HepG2 (cell line): ENCODE data around the gene SLC7A6OS. TPM values are rescaled to one million over a fixed set of nuclear protein-coding genes. Genes with fewer than 3 reads are reported as not detected.

Source experiments
- ATAC-seq: fragments of 200-7000 bp; cut with Tn5 transposase; 3 replicates; pipeline ENCODE4 v1.9.1; 2020; ENCODE audit warnings: mild to moderate bottlenecking, moderate library complexity
- BruUV-seq: library from RNA; stranded (reverse); fragments of 400-500 nt; replicated peaks from 2 replicates; lab custom pipeline; 2021; lab: Mats Ljungman, UMichigan
- CTCF ChIA-PET: fragments of 300-600 bp; formaldehyde crosslinking; extraction: SDS; loops from one replicate; lab custom pipeline; 2021; ENCODE audit warnings: low total read pairs, inconsistent platforms, low intra/inter-chr PET ratio; lab: Yijun Ruan, JAX
- POLR2A ChIA-PET: fragments of 350-600 bp; sonication (Branson Sonifier 250); formaldehyde crosslinking; loops from one replicate; lab custom pipeline; 2020; ENCODE audit warnings: antibody characterized with exemption, inconsistent platforms; lab: Yijun Ruan, JAX
- DNase-seq: peaks from one replicate; pipeline ENCODE4 v3.0.0-alpha.2; 2015; ENCODE audit warnings: low spot score
- FAIRE-seq: peaks from 3 replicates; lab custom pipeline; 2011; peaks lifted over from hg19 to GRCh38; lab: Jason Lieb, UNC
- H2AFZ ChIP-seq: one replicate; pipeline ENCODE4 v1.6.1; 2011; ENCODE audit warnings: low read length, inconsistent platforms
- H3K27ac ChIP-seq: fragments of 300-600 bp; 3 replicates; pipeline ENCODE4 v1.8.0; 2011; ENCODE audit warnings: mixed run types, mild to moderate bottlenecking, mixed read lengths, low read length, inconsistent platforms; ENCODE audit not compliant: insufficient read depth; ENCODE audit errors: extremely low read length
- H3K27me3 ChIP-seq, 2 experiments: fragments of 200-600 bp in 1 of 2; 2 replicates in 1 of 2; 3 replicates in 1 of 2; pipeline versions ENCODE4 v1.6.0 to v1.8.0; 2011; ENCODE audit warnings: low read length in 2 of 2, mild to moderate bottlenecking in 2 of 2, moderate library complexity in 2 of 2, inconsistent platforms in 1 of 2; ENCODE audit not compliant: insufficient read depth in 2 of 2, control insufficient read depth in 1 of 2
- H3K36me3 ChIP-seq, 2 experiments: fragments of 200-600 bp in 1 of 2; replicated peaks in 1 of 2; 2 replicates in 1 of 2; 3 replicates in 1 of 2; pipeline versions ENCODE4 v1.5.1 to v1.8.0; 2011; ENCODE audit warnings: low read length in 2 of 2, inconsistent platforms in 1 of 2; ENCODE audit not compliant: insufficient read depth in 2 of 2, control insufficient read depth in 1 of 2
- H3K4me1 ChIP-seq: 2 replicates; pipeline ENCODE4 v1.5.1; 2012; ENCODE audit warnings: low read length, inconsistent platforms; ENCODE audit not compliant: insufficient read depth
- H3K4me2 ChIP-seq: 2 replicates; pipeline ENCODE4 v1.6.0; 2011; ENCODE audit warnings: low read depth, low read length, inconsistent platforms
- H3K4me3 ChIP-seq, 3 experiments: fragments of 200-600 bp in 1 of 3; sonication (generic), shearing (Covaris generic) in 1 of 3; replicated peaks in 1 of 3; 2 replicates each; pipeline ENCODE4 v1.5.1; 2011 to 2016; ENCODE audit warnings: low read length in 3 of 3, inconsistent platforms in 2 of 3, low read depth in 2 of 3, mild to moderate bottlenecking in 2 of 3, control low read depth in 1 of 3, mixed read lengths in 1 of 3; ENCODE audit not compliant: insufficient read depth in 1 of 3
- H3K79me2 ChIP-seq: one replicate; pipeline ENCODE4 v1.6.1; 2011; ENCODE audit warnings: low read length, inconsistent platforms; ENCODE audit not compliant: insufficient read depth
- H3K9ac ChIP-seq: 2 replicates; pipeline ENCODE4 v1.6.0; 2011; ENCODE audit warnings: mild to moderate bottlenecking, low read depth, low read length, inconsistent platforms; ENCODE audit not compliant: insufficient read depth
- H3K9me3 ChIP-seq: 2 replicates; pipeline ENCODE4 v1.5.1; 2012; ENCODE audit warnings: mild to moderate bottlenecking, low read length
- H4K20me1 ChIP-seq: 2 replicates; pipeline ENCODE4 v1.6.0; 2011; ENCODE audit warnings: inconsistent platforms, mild to moderate bottlenecking, low read length, moderate library complexity; ENCODE audit not compliant: insufficient read depth
- AGO1 ChIP-seq: fragments of 200-400 bp; formaldehyde crosslinking; IDR thresholded peaks from 2 replicates; pipeline ENCODE4 v1.6.1; 2017; ENCODE audit warnings: mild to moderate bottlenecking, low read depth, low read length, moderate library complexity; ENCODE audit not compliant: poor library complexity, severe bottlenecking
- HOXA9 ChIP-seq: sonication (generic); formaldehyde crosslinking; IDR thresholded peaks from 2 replicates; pipeline ENCODE4 v1.8.1; 2022; ENCODE audit warnings: missing genetic modification reagents, mild to moderate bottlenecking, moderate library complexity, borderline replicate concordance
- TGIF2 ChIP-seq: IDR thresholded peaks from 2 replicates; pipeline ENCODE4 v1.6.1; 2016; ENCODE audit warnings: control low read depth, missing compliant biosample characterization
- ZFP36L1 ChIP-seq: sonication (generic); formaldehyde crosslinking; IDR thresholded peaks from 2 replicates; pipeline ENCODE4 v1.8.0; 2022; ENCODE audit warnings: mild to moderate bottlenecking, missing genetic modification reagents, moderate library complexity
- ZFP90 ChIP-seq: sonication (generic); formaldehyde crosslinking; IDR thresholded peaks from 2 replicates; pipeline ENCODE4 v1.8.0; 2022; ENCODE audit warnings: missing genetic modification reagents, mild to moderate bottlenecking, inconsistent platforms, borderline replicate concordance
- WGBS: methylation state at CpG from one replicate; pipeline ENCODE4 v1.1.6; 2017; ENCODE audit warnings: low lambda C conversion rate; 5-methylcytosine and 5-hydroxymethylcytosine counted together
- in situ Hi-C: cut with HindIII; loops from 2 replicates; pipeline ENCODE4 v1.10.0; 2017; ENCODE audit warnings: low pct_unique_long_range_greater_than_20kb; ENCODE audit not compliant: extremely low pct_ligation_motif_present
- intact Hi-C: fragments of 100-400 bp; cut with micrococcal nuclease; formaldehyde crosslinking; loops from one replicate; pipeline ENCODE4 v1.10.0; 2022; ENCODE audit not compliant: unreplicated experiment
- polyA plus RNA-seq, 8 experiments: library from polyadenylated mRNA; depleted of rRNA in 3 of 8; stranded (reverse) in 7 of 8; unstranded in 1 of 8; fragments of >200 nt; fragmentation: Illumina TruSeq in 4 of 8; extraction: Trizol in 4 of 8; gene quantifications; 2 replicates each; pipeline versions ENCODE4 v1.2.1 to v1.2.3, GENCODE V29; 2011 to 2016; ENCODE audit warnings: low read depth in 4 of 8, missing spikeins in 1 of 8, mixed read lengths in 1 of 8; ENCODE audit not compliant: insufficient read depth in 1 of 8
- total RNA-seq, 5 experiments: library from RNA; depleted of rRNA; stranded (reverse); fragments of >200 nt; fragmentation: Illumina TruSeq; extraction: Trizol; gene quantifications; 2 replicates each; pipeline ENCODE4 v1.2.3, GENCODE V29; 2016; ENCODE audit warnings: low read depth in 1 of 5
- TF ChIP-seq, protein P1 (sequence below): sonication (generic); formaldehyde crosslinking; IDR thresholded peaks from 2 replicates; pipeline ENCODE4 v1.5.1; 2020; ENCODE audit warnings: missing genetic modification reagents, mild to moderate bottlenecking, borderline replicate concordance
- TF ChIP-seq, protein P2 (sequence below): sonication (generic); formaldehyde crosslinking; IDR thresholded peaks from 2 replicates; pipeline ENCODE4 v1.5.0; 2020; ENCODE audit warnings: mild to moderate bottlenecking, missing genetic modification reagents
- TF ChIP-seq, protein P3 (sequence below): sonication (generic); formaldehyde crosslinking; conservative IDR thresholded peaks from 2 replicates; pipeline ENCODE4 v1.4.0; 2020; ENCODE audit warnings: missing genetic modification reagents
- TF ChIP-seq, protein P4 (sequence below): sonication (generic); formaldehyde crosslinking; conservative IDR thresholded peaks from 2 replicates; pipeline ENCODE4 v1.8.0; 2022; ENCODE audit warnings: mild to moderate bottlenecking, moderate library complexity, missing genetic modification reagents

Gene SLC7A6OS
- total and polyA plus RNA-seq, 2 of the 13 experiments (the other 11 are each of a cell fraction or from before 2014, with no cell fraction given) = 11.2 to 21.5 TPM

DNA sequence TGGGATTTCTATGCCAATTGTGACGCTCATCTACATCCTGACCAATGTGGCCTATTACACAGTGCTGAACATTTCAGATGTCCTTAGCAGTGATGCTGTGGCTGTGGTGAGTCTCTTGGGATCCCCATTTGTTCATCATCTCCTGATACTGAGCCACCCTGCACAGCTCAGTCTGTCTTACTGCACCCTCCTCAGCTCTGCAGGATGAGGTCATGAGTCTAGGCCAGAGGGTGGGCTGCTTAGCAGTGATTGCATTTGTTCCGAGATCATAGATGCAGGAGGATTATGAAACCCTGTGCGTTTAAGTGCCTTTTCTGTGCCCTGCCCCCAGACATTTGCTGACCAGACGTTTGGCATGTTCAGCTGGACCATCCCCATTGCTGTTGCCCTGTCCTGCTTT is 19.5 kb downstream of the SLC7A6OS start:
- no peaks in the 10 kb centered on the region for H3K27me3 ChIP-seq
- in situ Hi-C loops = no loop called here
- H3K4me2 ChIP-seq = no peak overlapping the region
- no TSS peak for BruUV-seq
- H3K79me2 ChIP-seq = peaks cover 12% of the 10 kb centered on the region
- FAIRE-seq (no peak), ATAC-seq (no peak), DNase-seq (no peak)
- TF ChIP-seq, protein P1, sequence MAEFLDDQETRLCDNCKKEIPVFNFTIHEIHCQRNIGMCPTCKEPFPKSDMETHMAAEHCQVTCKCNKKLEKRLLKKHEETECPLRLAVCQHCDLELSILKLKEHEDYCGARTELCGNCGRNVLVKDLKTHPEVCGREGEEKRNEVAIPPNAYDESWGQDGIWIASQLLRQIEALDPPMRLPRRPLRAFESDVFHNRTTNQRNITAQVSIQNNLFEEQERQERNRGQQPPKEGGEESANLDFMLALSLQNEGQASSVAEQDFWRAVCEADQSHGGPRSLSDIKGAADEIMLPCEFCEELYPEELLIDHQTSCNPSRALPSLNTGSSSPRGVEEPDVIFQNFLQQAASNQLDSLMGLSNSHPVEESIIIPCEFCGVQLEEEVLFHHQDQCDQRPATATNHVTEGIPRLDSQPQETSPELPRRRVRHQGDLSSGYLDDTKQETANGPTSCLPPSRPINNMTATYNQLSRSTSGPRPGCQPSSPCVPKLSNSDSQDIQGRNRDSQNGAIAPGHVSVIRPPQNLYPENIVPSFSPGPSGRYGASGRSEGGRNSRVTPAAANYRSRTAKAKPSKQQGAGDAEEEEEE (CRISPR knock-in tag) = no peak
- TF ChIP-seq AGO1 = no peak
- no peak for TF ChIP-seq TGIF2 (CRISPR knock-in tag)
- no peak for TF ChIP-seq ZFP90 (CRISPR knock-in tag)
- ChIA-PET POLR2A (interaction anchor here (1.0 kb wide), 1 partner anchor 20 kb away, joined by 3 read pairs; the partner anchor contains the start of genes PRMT7 and SLC7A6OS), CTCF (no interaction called here)
- H3K27ac ChIP-seq = no peak overlapping the region
- H2AFZ ChIP-seq = no peak overlapping the region
- H3K4me3 ChIP-seq = no peak overlapping the region
- H3K4me1 ChIP-seq = peaks cover 4% of the 10 kb centered on the region
- intact Hi-C loops = no loop called here
- H3K36me3 ChIP-seq = peaks cover 60 to 90% of the 10 kb centered on the region in 2 experiments
- H3K9ac ChIP-seq = no peak overlapping the region
- 88% methylated on average over 3 of the region's 4 CpGs for WGBS
- no peaks in the 10 kb centered on the region for H4K20me1 ChIP-seq
- no peaks in the 10 kb centered on the region for H3K9me3 ChIP-seq

DNA sequence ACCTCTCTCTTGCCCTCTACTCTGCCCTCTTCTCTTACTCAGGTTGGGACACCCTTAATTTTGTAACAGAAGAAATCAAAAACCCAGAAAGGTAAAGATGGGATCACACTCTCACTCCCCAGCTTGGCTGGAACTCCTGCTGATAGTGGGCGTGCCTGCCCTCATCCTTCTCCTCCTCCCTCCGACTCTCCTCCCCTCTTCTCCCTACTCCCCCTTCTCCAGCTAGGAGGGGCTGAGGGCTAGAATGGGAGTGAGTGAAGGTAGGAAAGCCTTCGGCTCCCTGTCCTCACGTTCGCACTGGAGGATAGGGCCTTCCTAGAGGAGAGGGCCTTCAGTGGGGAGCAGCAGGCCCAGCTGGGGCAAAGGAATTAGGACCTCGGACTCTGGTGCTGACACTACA is 20.3 kb downstream of the SLC7A6OS start:
- H3K9me3 ChIP-seq = no peaks in the 10 kb centered on the region
- H3K27ac ChIP-seq = no peak overlapping the region
- peaks cover 53 to 87% of the 10 kb centered on the region in 2 experiments for H3K36me3 ChIP-seq
- ChIA-PET CTCF (no interaction called here), POLR2A (interaction anchor here (0.5 kb wide), 1 partner anchor 78 kb away, joined by 4 read pairs; no protein-coding TSS in a partner anchor)
- H3K4me3 ChIP-seq = no peak overlapping the region
- intact Hi-C loops = no loop called here
- FAIRE-seq (no peak), DNase-seq (no peak), ATAC-seq (no peak)
- H3K9ac ChIP-seq = no peak overlapping the region
- in situ Hi-C loops = no loop called here
- H3K79me2 ChIP-seq = peaks cover 17% of the 10 kb centered on the region
- H4K20me1 ChIP-seq = no peaks in the 10 kb centered on the region
- no TSS peak for BruUV-seq
- H3K4me2 ChIP-seq = no peak overlapping the region
- H3K4me1 ChIP-seq = peaks cover 12% of the 10 kb centered on the region
- 93% methylated on average over 6 of the region's 6 CpGs for WGBS
- no peaks in the 10 kb centered on the region for H3K27me3 ChIP-seq
- no peak overlapping the region for H2AFZ ChIP-seq
- TF ChIP-seq, protein P2, sequence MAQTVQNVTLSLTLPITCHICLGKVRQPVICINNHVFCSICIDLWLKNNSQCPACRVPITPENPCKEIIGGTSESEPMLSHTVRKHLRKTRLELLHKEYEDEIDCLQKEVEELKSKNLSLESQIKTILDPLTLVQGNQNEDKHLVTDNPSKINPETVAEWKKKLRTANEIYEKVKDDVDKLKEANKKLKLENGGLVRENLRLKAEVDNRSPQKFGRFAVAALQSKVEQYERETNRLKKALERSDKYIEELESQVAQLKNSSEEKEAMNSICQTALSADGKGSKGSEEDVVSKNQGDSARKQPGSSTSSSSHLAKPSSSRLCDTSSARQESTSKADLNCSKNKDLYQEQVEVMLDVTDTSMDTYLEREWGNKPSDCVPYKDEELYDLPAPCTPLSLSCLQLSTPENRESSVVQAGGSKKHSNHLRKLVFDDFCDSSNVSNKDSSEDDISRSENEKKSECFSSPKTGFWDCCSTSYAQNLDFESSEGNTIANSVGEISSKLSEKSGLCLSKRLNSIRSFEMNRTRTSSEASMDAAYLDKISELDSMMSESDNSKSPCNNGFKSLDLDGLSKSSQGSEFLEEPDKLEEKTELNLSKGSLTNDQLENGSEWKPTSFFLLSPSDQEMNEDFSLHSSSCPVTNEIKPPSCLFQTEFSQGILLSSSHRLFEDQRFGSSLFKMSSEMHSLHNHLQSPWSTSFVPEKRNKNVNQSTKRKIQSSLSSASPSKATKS (CRISPR knock-in tag) = no peak
- TF ChIP-seq, protein P3, sequence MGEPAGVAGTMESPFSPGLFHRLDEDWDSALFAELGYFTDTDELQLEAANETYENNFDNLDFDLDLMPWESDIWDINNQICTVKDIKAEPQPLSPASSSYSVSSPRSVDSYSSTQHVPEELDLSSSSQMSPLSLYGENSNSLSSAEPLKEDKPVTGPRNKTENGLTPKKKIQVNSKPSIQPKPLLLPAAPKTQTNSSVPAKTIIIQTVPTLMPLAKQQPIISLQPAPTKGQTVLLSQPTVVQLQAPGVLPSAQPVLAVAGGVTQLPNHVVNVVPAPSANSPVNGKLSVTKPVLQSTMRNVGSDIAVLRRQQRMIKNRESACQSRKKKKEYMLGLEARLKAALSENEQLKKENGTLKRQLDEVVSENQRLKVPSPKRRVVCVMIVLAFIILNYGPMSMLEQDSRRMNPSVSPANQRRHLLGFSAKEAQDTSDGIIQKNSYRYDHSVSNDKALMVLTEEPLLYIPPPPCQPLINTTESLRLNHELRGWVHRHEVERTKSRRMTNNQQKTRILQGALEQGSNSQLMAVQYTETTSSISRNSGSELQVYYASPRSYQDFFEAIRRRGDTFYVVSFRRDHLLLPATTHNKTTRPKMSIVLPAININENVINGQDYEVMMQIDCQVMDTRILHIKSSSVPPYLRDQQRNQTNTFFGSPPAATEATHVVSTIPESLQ (CRISPR knock-in tag) = no peak
- TF ChIP-seq ZFP36L1 (no peak), HOXA9 (no peak)
- TF ChIP-seq, protein P4, sequence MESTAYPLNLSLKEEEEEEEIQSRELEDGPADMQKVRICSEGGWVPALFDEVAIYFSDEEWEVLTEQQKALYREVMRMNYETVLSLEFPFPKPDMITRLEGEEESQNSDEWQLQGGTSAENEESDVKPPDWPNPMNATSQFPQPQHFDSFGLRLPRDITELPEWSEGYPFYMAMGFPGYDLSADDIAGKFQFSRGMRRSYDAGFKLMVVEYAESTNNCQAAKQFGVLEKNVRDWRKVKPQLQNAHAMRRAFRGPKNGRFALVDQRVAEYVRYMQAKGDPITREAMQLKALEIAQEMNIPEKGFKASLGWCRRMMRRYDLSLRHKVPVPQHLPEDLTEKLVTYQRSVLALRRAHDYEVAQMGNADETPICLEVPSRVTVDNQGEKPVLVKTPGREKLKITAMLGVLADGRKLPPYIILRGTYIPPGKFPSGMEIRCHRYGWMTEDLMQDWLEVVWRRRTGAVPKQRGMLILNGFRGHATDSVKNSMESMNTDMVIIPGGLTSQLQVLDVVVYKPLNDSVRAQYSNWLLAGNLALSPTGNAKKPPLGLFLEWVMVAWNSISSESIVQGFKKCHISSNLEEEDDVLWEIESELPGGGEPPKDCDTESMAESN = no peak
